GM08714 (cell line): ENCODE data around the gene DPF3.

Source experiments
- H3K4me3 ChIP-seq: fragments of 200-500 bp; sonication (Bioruptor generic); 2 replicates; pipeline ENCODE4 v1.5.1; 2014; ENCODE audit warnings: mild to moderate bottlenecking, low read length, inconsistent platforms
- ZNF274 ChIP-seq: IDR thresholded peaks from 2 replicates; pipeline ENCODE4 v1.6.1; 2012; ENCODE audit warnings: mild to moderate bottlenecking, low read depth, low read length

The DPF3 gene

GRCh38 chr14:72582582-72582981, 311.3 kb downstream of the DPF3 start:
- no peak for TF ChIP-seq ZNF274
- no peak overlapping the region for H3K4me3 ChIP-seq

GRCh38 chr14:72578514-72578913, 315.4 kb downstream of the DPF3 start:
- no peak for TF ChIP-seq ZNF274

GRCh38 chr14:72577521-72577920, 316.4 kb downstream of the DPF3 start:
- H3K4me3 ChIP-seq = no peak overlapping the region
- no peak for TF ChIP-seq ZNF274

More at GRCh38 chr14:72578514-72578913, 315.4 kb downstream of the DPF3 start:
- no peak overlapping the region for H3K4me3 ChIP-seq

DNA sequence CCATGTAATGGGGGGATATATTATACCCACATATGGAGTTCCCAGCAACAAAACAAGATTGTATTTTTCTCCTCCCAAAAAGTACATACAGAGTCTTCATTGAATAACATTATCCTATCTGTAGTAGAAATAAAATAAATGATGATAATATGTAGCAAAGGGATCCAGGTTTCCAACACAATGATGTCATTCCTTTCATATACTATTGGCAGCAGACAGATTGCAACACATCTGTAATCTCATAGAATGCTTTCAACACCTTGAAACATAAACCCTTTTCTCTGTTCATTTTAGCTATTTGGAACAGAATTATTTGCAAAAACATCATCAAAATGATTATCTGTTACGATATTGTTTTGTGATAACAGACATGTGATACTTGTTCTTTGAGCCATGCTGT, 317.6 kb downstream of the DPF3 start:
- TF ChIP-seq ZNF274 = no peak
- no peak overlapping the region for H3K4me3 ChIP-seq

DNA sequence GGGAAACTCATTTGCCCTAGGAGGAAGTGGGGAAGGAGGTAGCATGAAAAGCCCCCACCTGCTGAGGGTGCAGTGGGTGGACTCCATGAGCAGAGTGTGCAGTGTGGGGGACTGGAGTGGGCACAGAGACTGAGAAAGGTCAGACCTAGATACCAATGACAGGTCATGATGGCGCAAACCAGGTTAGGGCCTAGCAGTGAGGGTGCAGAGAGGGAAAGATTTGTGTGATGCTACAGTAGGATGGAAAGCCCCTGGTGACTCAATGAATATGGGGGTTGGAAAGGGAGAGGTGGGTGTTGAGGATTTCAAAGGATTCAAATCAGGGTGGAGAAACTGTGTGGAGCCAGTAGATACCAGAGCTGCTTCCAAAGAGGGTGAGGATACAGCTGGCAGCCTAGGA, 319.2 kb downstream of the DPF3 start:
- H3K4me3 ChIP-seq = no peak overlapping the region
- TF ChIP-seq ZNF274 = no peak

DNA sequence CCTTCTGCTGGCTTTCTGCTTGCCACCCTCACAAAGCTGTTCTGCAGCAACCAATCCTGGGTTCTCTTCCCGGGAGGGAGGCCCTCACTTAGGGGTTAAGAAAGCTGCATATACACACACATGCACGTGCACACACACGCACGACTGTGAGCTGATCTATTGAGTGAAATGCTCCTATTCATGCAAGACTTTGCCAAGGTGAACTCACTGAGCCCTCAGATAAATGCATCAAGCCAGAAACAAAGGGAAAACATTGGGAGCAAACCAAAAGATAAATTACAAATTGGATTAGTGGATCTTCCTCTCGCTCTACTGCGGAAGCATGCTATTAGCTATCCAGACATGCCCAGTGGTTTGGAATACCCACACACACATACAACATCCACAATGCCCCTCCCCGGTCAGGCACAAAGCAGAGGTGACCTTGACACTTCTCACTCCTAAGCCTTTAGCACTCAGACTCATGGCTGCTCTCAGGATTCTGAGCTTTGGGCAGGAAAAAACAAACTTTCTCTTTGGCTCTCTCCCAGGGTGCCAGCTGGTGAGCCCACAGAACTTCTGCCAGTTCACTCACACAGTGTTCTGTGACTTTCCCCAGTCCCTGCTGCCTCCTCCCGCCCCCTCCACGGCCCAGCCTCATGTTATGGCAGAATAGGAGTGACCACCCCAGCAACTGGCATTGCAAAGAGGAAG, 320.0 kb downstream of the DPF3 start:
- no peak overlapping the region for H3K4me3 ChIP-seq
- no peak for TF ChIP-seq ZNF274
